C4-2B (cell line): Measurements from ENCODE around the gene LAMA2.

ENCODE experiments used
- ZFX ChIP-seq: fragments of 450-650 bp; IDR thresholded peaks from 2 replicates; pipeline ENCODE4 v1.6.1; 2017
- TF ChIP-seq, protein P1 (sequence below): fragments of 450-650 bp; conservative IDR thresholded peaks from 2 replicates; pipeline ENCODE4 v1.5.1; 2017; ENCODE audit warnings: mild to moderate bottlenecking

DNA sequence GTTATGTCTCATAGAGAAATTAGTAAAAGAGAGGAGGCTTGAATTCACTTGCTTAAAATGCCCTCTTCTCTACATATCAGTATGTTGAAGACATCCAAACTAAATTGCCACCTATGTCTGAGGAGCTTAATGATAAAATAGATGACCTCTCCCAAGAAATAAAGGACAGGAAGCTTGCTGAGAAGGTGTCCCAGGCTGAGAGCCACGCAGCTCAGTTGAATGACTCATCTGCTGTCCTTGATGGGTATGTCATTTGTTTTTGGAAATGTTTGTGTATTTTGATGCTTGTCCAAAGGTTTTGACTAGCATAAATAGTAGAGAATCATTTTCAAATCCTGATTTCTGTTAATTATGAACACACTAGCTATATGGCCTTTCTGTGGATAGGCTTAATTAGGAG lies 519.3 kb downstream of the LAMA2 start:
- TF ChIP-seq, protein P1, sequence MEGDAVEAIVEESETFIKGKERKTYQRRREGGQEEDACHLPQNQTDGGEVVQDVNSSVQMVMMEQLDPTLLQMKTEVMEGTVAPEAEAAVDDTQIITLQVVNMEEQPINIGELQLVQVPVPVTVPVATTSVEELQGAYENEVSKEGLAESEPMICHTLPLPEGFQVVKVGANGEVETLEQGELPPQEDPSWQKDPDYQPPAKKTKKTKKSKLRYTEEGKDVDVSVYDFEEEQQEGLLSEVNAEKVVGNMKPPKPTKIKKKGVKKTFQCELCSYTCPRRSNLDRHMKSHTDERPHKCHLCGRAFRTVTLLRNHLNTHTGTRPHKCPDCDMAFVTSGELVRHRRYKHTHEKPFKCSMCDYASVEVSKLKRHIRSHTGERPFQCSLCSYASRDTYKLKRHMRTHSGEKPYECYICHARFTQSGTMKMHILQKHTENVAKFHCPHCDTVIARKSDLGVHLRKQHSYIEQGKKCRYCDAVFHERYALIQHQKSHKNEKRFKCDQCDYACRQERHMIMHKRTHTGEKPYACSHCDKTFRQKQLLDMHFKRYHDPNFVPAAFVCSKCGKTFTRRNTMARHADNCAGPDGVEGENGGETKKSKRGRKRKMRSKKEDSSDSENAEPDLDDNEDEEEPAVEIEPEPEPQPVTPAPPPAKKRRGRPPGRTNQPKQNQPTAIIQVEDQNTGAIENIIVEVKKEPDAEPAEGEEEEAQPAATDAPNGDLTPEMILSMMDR: no peak
- TF ChIP-seq ZFX: no peak
